ENCODE measurements around the gene EFCAB9.

The EFCAB9 gene

DNA sequence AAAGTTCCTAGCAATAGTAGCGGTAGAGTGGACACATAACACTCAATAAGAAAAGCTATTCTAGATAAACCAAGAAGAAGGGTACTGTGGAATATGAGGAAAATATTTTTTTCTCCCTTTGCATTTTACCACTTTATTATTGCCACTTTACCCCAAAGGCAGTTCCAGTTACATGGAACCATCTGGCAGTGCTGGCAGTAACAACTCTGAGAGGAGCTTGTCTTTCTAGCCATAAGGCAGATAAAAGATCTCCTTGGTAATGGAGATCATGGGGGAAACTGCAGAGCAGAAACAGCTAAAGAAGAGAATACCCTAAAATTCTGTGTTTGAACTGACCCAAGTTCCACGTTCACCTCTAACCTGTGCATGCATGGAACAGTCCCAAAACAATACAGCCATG is 51.1 kb downstream of the EFCAB9 start:
- DNase-seq: no peak

DNA sequence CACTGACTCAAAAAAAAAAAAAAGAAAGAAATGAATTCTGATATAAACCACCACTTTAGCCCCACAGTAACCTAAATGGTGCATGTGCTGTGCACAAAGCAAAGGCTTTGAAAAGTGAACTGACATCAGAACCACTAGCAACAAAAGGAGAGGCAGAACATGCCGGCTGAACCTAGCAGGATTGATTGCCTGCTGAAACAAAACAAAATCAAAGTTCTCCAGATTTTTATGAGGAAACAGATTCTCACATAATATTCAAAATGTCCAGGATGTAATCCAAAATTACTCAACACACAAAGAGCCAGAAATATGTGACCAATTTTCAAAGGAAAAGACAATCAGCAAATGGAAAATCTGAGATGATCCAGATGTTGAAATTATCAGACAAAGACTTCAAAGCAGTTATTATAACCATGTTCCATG is 51.7 kb downstream of the EFCAB9 start:
- no peak for DNase-seq

DNA sequence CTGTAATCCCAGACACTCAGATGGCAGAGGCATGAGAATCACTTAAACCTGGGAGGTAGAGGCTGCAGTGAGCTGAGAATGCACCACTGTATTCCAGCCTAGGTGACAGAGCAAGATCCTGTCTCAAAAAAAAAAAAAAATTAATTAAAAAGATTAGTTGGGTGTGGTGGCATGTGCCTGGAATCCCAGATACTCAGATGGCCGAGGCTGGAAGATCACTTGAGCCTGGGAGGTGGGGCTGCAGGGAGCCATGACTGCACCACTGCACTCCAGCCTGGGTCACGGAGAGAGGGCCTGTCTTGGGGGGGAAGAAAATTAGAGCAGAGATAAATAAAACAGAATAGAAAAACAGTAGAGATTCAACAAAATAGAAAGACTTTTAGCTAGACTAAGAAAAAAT is 54.7 kb downstream of the EFCAB9 start:
- no peak for DNase-seq

DNA sequence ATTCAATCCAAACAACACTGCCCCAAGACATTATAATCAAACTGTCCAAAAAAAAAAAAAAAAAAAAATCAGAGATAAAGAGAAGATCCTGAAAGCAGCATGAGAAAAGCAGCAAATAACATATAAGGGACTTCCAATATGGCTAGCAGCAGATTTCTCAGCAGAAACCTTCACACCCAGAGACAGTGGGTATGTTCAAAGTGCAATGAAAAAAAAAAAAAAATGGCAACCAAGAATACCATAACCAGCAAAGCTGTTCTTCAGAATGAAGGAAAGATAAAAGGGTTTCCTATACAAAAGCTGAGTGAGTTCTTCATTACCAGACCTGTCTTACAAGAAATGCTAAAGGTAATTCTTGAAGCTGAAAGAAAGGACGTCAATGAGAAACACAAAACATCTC is 57.4 kb downstream of the EFCAB9 start:
- no peak for DNase-seq

DNA sequence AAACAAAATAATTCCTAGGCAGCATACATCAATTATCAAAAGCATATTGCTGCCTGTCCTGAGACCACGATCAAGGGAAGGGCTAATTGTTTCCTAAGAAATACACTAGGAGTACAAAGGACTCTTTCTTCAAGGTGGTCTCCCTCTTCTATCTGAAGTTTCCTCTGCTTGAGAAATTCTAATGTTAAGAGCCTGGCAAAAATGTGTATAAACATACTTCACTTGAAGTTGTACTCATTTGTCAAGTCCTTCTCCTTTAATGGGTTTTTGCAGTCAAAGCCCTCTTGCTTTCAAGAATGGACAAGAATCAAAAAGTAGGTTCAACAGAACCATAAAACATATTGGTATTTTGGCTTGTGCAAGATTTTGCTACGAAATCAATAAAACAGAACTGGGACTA is 58.5 kb downstream of the EFCAB9 start:
- no peak for DNase-seq

Data from COR-L47 (cell line).